ENCODE measurements around the gene HDAC4. TPM values are rescaled to one million over a fixed set of nuclear protein-coding genes. Genes with fewer than 3 reads are reported as not detected.

HDAC4 gene
- total RNA-seq, 6 donors from 2014 or later, result 16.1 to 108 (median 45.0) TPM

DNA sequence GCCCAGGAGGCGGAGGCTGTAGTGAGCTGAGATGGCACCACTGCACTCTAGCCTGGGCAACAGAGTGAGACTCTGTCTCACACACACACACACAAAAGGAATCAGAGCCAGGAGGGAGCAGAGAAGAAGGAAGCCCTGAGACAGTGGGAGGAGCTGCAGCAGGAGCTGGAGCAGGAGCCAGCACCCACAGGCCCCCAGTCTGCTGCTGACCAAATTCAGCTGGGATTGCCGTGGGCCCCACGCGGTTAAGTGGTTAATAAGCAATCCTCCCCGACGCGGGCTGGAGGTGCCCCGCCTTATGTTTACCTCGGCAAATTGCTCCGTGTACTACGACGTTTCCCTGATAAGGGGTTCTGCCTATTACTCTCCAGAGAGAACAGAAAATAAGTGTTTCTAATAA lies 287.6 kb downstream of the HDAC4 start:
- no peaks in the 10 kb centered on the region for H3K27me3 ChIP-seq
- no peak for TF ChIP-seq POLR2AphosphoS5 (IDR thresholded peaks at IDR 0.05)
- no peak for TF ChIP-seq EP300 (IDR thresholded peaks at IDR 0.05)
- TF ChIP-seq POLR2A (IDR thresholded peaks at IDR 0.05), result no peak
- TF ChIP-seq, protein P1, sequence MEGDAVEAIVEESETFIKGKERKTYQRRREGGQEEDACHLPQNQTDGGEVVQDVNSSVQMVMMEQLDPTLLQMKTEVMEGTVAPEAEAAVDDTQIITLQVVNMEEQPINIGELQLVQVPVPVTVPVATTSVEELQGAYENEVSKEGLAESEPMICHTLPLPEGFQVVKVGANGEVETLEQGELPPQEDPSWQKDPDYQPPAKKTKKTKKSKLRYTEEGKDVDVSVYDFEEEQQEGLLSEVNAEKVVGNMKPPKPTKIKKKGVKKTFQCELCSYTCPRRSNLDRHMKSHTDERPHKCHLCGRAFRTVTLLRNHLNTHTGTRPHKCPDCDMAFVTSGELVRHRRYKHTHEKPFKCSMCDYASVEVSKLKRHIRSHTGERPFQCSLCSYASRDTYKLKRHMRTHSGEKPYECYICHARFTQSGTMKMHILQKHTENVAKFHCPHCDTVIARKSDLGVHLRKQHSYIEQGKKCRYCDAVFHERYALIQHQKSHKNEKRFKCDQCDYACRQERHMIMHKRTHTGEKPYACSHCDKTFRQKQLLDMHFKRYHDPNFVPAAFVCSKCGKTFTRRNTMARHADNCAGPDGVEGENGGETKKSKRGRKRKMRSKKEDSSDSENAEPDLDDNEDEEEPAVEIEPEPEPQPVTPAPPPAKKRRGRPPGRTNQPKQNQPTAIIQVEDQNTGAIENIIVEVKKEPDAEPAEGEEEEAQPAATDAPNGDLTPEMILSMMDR (IDR thresholded peaks at IDR 0.05), result no peak
- no peaks in the 10 kb centered on the region for H3K9me3 ChIP-seq
- H3K4me3 ChIP-seq, result no peak overlapping the region
- DNase-seq (no peak), ATAC-seq (ENCODE audit: low FRiP score in 2 of 2) (peak in 1 of 2 donors; percentile 20)
- H3K27ac ChIP-seq, result peak overlapping the region in 3 of 4 donors; percentile 4 to 73 (median 62)
- H3K4me1 ChIP-seq, result peaks cover 19 to 27% (median 21%) of the 10 kb centered on the region in 4 donors
- peaks cover 0 to 49% (median 38%) of the 10 kb centered on the region in 4 donors for H3K36me3 ChIP-seq
- WGBS, 2 donors, result 21 to 53% methylated on average over 12 of the region's 12 CpGs

DNA sequence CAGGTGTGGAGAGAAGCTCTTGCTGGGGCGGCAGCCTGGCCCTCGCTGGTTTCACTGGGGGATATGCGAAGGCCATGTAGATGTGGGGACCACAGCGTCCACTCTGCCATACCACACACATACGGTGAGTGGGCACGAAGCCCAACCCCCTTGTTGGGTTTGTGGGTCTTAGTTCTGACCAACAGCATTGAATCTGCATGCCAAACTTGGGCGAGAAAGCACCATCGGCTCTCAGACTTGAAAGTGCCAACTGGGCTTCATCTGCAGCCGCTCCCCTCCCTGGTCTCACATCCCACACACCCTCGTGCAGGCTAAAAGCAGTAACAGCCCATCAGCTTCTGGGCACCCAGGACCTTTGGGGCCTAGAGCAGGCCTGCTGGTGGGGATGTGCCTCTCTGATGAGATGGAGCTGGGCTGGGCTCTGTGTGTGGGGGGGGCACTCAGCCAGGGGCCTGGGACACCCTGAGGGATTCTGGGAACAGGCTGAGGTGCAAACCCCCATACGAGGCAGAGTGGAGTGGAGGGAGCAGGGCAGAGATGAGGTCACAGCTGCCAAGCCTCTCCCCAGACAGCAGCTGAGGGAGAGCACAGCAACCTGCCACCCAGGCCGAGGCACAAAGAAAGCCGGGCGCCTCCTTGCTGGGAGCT lies 288.6 kb downstream of the HDAC4 start:
- no peaks in the 10 kb centered on the region for H3K9me3 ChIP-seq
- TF ChIP-seq EP300 (IDR thresholded peaks at IDR 0.05) (no peak), POLR2A (IDR thresholded peaks at IDR 0.05) (no peak), POLR2AphosphoS5 (IDR thresholded peaks at IDR 0.05) (no peak)
- TF ChIP-seq, protein P1 (IDR thresholded peaks at IDR 0.05), result no peak
- H3K36me3 ChIP-seq, result peaks cover 0 to 57% (median 46%) of the 10 kb centered on the region in 4 donors
- peak in 1 of 2 donors; percentile 40 for DNase-seq
- H3K4me1 ChIP-seq, result peaks cover 19 to 27% (median 21%) of the 10 kb centered on the region in 4 donors
- no peaks in the 10 kb centered on the region for H3K27me3 ChIP-seq
- H3K27ac ChIP-seq, result peak overlapping the region in 1 of 4 donors; percentile 62
- WGBS, 2 donors, result 91 to 100% methylated on average over 4 to 14 of the region's 14 CpGs
- H3K4me3 ChIP-seq, result no peak overlapping the region
- no peak for ATAC-seq (ENCODE audit: low FRiP score in 2 of 2)

DNA sequence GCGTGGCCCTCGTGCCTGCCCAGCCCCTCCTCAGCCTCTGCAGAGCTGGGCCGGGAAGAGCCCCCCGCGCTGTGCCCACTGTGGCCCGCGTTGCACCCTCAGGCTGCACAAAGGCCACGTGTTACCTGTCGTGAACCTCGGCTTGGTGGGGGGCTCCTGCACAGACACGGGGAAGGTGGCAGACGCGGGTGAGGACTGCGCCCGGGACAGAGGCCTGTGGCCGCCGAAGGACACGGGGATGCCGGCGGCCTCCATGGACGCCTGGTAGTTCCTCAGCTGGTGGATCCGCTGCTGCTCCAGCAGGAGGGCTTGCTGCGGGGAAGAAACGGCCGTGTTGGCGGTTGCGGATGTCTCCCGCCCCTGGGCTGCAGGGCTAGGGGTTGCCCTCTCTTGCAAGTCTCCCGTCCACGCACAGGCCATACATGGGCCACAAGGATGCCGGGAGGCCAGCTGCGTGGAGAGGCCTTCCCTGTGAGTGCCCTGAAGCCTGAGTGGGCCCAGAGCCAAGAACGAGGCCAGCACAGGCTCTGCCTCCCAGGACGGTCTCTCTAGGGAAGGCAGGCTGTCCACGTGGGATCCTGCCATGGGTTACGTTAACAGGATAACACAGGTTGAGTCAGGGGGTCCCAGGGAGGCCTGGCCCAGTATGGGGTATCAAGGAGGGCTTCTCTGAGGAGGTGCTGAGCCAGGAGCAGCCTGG lies 289.3 kb downstream of the HDAC4 start:
- H3K4me3 ChIP-seq, result no peak overlapping the region
- no peak overlapping the region for H3K27ac ChIP-seq
- H3K4me1 ChIP-seq, result peaks cover 19 to 27% (median 21%) of the 10 kb centered on the region in 4 donors
- no peaks in the 10 kb centered on the region for H3K9me3 ChIP-seq
- 91 to 97% methylated on average over 20 to 36 of the region's 36 CpGs for WGBS, 2 donors
- peaks cover 0 to 64% (median 53%) of the 10 kb centered on the region in 4 donors for H3K36me3 ChIP-seq
- ATAC-seq (ENCODE audit: low FRiP score in 2 of 2), result no peak
- no peak for TF ChIP-seq POLR2A (IDR thresholded peaks at IDR 0.05)
- TF ChIP-seq EP300 (IDR thresholded peaks at IDR 0.05), result no peak
- no peak for TF ChIP-seq POLR2AphosphoS5 (IDR thresholded peaks at IDR 0.05)
- TF ChIP-seq, protein P1 (IDR thresholded peaks at IDR 0.05), result no peak
- DNase-seq, result peak in 1 of 2 donors; percentile 82
- H3K27me3 ChIP-seq, result no peaks in the 10 kb centered on the region

DNA sequence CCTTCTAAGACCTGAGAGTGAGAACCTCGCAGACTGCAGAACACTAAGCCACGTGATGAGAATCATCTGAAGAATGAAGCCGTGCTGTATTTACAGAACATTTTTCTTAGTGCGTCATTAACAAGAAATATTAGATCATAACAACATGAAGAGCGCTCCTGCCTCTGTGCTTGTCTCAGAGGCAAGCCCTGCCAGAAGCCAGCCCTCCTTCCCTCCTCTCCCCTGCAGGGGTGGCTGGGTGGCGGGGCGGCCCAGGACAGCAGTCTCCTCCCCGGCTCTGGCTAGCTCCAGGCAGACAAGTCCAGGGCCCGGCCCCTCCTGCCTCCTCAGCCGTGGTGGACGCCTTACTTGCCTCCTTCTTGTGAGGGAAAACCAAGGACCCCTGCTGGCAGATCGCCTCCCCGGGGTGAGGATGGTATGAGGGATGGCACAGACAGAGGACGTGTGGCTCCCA lies 290.2 kb downstream of the HDAC4 start:
- WGBS, 2 donors, result 84 to 90% methylated on average over 12 to 14 of the region's 14 CpGs
- Histone ChIP-seq H3K9me3 (no peaks in the 10 kb centered on the region), H3K27ac (no peak overlapping the region), H3K4me1 (peaks cover 19 to 27% (median 21%) of the 10 kb centered on the region in 4 donors), H3K36me3 (peaks cover 0 to 74% (median 59%) of the 10 kb centered on the region in 4 donors), H3K27me3 (no peaks in the 10 kb centered on the region), H3K4me3 (no peak overlapping the region)
- DNase-seq (peak in 1 of 2 donors; percentile 73), ATAC-seq (ENCODE audit: low FRiP score in 2 of 2) (no peak)
- TF ChIP-seq POLR2AphosphoS5 (IDR thresholded peaks at IDR 0.05) (no peak), EP300 (IDR thresholded peaks at IDR 0.05) (no peak), POLR2A (IDR thresholded peaks at IDR 0.05) (no peak)
- TF ChIP-seq, protein P1 (IDR thresholded peaks at IDR 0.05), result no peak
